Measurements from ENCODE around the gene CCDC116. TPM values are rescaled to one million over a fixed set of nuclear protein-coding genes. Genes with fewer than 3 reads are reported as not detected.

The CCDC116 gene
- total and polyA plus RNA-seq, 10 of the 15 experiments (the other 5 are each of a cell fraction or from before 2014, with no cell fraction given), result 0.04 to 0.18 (median 0.04) TPM; not detected in 6

DNA sequence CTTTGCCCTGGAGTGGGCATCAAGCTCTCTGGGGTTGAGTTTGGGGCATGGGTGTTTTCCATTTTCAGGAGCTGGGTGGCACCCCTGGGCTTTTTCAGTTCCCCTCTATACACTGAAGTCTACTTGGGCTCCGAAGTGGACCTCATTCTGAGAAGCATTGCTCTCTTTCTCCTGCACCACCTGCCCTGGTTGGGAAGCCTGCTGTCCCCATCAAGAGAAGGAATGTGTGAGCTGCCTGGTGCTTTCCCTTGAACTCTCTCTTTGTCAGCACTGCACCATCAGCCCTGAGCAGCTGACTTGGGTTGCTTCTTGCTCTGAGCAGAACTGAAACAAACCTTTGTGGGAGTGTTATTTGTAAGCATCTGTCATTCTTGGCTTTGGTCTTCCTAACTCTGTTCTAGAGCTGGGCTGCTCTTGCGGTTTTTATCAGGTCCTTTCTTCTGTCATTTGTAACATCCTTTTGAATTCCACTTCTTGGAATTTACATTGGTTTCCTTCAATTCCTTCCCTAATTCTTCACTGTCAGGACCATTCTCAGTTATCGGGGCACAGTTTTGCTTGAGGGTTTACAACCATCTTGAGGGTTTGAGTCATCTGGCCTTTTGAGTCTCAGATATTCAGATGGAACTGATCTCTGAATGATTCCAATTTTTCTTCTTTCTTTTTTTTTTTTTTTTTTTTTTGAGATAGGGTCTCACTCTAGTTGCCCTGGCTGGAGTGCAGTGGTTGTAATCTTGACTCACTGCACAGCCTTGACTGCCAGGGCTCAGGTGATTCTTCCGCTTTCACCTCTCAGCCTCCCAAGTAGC is 44.6 kb upstream of the CCDC116 start (continued):
- no peak for TF ChIP-seq SRF (IDR thresholded peaks at IDR 0.05; ENCODE audit: low read depth in 2 of 2, low read length in 2 of 2)
- TF ChIP-seq ZZZ3 (IDR thresholded peaks at IDR 0.05; ENCODE audit: control insufficient read depth, insufficient read length, low read depth), result no peak
- TF ChIP-seq IKZF2 (IDR thresholded peaks at IDR 0.05), result peak; percentile 93 to 95
- TF ChIP-seq, protein P1, sequence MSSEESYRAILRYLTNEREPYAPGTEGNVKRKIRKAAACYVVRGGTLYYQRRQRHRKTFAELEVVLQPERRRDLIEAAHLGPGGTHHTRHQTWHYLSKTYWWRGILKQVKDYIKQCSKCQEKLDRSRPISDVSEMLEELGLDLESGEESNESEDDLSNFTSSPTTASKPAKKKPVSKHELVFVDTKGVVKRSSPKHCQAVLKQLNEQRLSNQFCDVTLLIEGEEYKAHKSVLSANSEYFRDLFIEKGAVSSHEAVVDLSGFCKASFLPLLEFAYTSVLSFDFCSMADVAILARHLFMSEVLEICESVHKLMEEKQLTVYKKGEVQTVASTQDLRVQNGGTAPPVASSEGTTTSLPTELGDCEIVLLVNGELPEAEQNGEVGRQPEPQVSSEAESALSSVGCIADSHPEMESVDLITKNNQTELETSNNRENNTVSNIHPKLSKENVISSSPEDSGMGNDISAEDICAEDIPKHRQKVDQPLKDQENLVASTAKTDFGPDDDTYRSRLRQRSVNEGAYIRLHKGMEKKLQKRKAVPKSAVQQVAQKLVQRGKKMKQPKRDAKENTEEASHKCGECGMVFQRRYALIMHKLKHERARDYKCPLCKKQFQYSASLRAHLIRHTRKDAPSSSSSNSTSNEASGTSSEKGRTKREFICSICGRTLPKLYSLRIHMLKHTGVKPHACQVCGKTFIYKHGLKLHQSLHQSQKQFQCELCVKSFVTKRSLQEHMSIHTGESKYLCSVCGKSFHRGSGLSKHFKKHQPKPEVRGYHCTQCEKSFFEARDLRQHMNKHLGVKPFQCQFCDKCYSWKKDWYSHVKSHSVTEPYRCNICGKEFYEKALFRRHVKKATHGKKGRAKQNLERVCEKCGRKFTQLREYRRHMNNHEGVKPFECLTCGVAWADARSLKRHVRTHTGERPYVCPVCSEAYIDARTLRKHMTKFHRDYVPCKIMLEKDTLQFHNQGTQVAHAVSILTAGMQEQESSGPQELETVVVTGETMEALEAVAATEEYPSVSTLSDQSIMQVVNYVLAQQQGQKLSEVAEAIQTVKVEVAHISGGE (CRISPR knock-in tag; IDR thresholded peaks at IDR 0.05), result no peak
- no peak for TF ChIP-seq MYB (IDR thresholded peaks at IDR 0.05; ENCODE audit: borderline replicate concordance, low read depth, low read length)
- no peak for TF ChIP-seq ZBED1 (IDR thresholded peaks at IDR 0.05; ENCODE audit: borderline replicate concordance)
- TF ChIP-seq RFX5 (IDR thresholded peaks at IDR 0.05; ENCODE audit: low read depth, low read length), result no peak
- TF ChIP-seq SPI1 (IDR thresholded peaks at IDR 0.05; ENCODE audit: borderline replicate concordance, insufficient read depth, low read depth, low read length), result peak; percentile 98
- no peak for TF ChIP-seq TARDBP (IDR thresholded peaks at IDR 0.05; ENCODE audit: borderline replicate concordance)
- TF ChIP-seq, protein P2, sequence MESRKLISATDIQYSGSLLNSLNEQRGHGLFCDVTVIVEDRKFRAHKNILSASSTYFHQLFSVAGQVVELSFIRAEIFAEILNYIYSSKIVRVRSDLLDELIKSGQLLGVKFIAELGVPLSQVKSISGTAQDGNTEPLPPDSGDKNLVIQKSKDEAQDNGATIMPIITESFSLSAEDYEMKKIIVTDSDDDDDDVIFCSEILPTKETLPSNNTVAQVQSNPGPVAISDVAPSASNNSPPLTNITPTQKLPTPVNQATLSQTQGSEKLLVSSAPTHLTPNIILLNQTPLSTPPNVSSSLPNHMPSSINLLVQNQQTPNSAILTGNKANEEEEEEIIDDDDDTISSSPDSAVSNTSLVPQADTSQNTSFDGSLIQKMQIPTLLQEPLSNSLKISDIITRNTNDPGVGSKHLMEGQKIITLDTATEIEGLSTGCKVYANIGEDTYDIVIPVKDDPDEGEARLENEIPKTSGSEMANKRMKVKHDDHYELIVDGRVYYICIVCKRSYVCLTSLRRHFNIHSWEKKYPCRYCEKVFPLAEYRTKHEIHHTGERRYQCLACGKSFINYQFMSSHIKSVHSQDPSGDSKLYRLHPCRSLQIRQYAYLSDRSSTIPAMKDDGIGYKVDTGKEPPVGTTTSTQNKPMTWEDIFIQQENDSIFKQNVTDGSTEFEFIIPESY (IDR thresholded peaks at IDR 0.05), result no peak
- TF ChIP-seq ZNF217 (IDR thresholded peaks at IDR 0.05), result no peak
- TF ChIP-seq TCF12 (IDR thresholded peaks at IDR 0.05; ENCODE audit: low read depth, low read length), result peak; percentile 78; the same call in 1 of the 2 replicates
- TF ChIP-seq, protein P3, sequence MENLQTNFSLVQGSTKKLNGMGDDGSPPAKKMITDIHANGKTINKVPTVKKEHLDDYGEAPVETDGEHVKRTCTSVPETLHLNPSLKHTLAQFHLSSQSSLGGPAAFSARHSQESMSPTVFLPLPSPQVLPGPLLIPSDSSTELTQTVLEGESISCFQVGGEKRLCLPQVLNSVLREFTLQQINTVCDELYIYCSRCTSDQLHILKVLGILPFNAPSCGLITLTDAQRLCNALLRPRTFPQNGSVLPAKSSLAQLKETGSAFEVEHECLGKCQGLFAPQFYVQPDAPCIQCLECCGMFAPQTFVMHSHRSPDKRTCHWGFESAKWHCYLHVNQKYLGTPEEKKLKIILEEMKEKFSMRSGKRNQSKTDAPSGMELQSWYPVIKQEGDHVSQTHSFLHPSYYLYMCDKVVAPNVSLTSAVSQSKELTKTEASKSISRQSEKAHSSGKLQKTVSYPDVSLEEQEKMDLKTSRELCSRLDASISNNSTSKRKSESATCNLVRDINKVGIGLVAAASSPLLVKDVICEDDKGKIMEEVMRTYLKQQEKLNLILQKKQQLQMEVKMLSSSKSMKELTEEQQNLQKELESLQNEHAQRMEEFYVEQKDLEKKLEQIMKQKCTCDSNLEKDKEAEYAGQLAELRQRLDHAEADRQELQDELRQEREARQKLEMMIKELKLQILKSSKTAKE (IDR thresholded peaks at IDR 0.05; ENCODE audit: low read depth, poor library complexity, severe bottlenecking), result peak; percentile 53
- TF ChIP-seq, protein P4, sequence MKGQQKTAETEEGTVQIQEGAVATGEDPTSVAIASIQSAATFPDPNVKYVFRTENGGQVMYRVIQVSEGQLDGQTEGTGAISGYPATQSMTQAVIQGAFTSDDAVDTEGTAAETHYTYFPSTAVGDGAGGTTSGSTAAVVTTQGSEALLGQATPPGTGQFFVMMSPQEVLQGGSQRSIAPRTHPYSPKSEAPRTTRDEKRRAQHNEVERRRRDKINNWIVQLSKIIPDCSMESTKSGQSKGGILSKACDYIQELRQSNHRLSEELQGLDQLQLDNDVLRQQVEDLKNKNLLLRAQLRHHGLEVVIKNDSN (IDR thresholded peaks at IDR 0.05; ENCODE audit: borderline replicate concordance, extremely low read length, insufficient read depth, low read depth, low read length), result no peak
- 0 out of 2 replicates have a peak, but pooled peaks have one; percentile 10 for TF ChIP-seq BACH1 (IDR thresholded peaks at IDR 0.05; ENCODE audit: borderline replicate concordance)
- TF ChIP-seq FOXM1 (IDR thresholded peaks at IDR 0.05; ENCODE audit: low read depth, low read length), result no peak
- no peak for TF ChIP-seq KAT2A (conservative IDR thresholded peaks at IDR 0.05; ENCODE audit: control insufficient read depth, low read depth, low read length)
- no peak for TF ChIP-seq CBX3 (IDR thresholded peaks at IDR 0.05; ENCODE audit: borderline replicate concordance, low read depth)
- 0 out of 2 replicates have a peak, but pooled peaks have one; percentile 36 for TF ChIP-seq RCOR1 (conservative IDR thresholded peaks at IDR 0.05; ENCODE audit: low read depth, low read length)
- TF ChIP-seq RAD21 (IDR thresholded peaks at IDR 0.05; ENCODE audit: insufficient read depth, low read depth, low read length), result no peak
- TF ChIP-seq ZNF24 (IDR thresholded peaks at IDR 0.05), result no peak
- no peak for TF ChIP-seq POLR2A (IDR thresholded peaks at IDR 0.05; ENCODE audit: low read depth, low read length)
- peak; percentile 85 for TF ChIP-seq DPF2 (IDR thresholded peaks at IDR 0.05)
